C4-2B (cell line): Measurements from ENCODE around the gene ITPR2.

Experiments used
- CTCF ChIP-seq: fragments of 450-650 bp; conservative IDR thresholded peaks from 2 replicates; pipeline ENCODE4 v1.5.1; 2017; ENCODE audit warnings: mild to moderate bottlenecking
- ZFX ChIP-seq: fragments of 450-650 bp; IDR thresholded peaks from 2 replicates; pipeline ENCODE4 v1.6.1; 2017

GRCh38 chr12:26727482-26728204 is 105.4 kb downstream of the ITPR2 start:
- TF ChIP-seq CTCF (no peak), ZFX (no peak)
